ENCODE data around the gene CREBRF.

DNA sequence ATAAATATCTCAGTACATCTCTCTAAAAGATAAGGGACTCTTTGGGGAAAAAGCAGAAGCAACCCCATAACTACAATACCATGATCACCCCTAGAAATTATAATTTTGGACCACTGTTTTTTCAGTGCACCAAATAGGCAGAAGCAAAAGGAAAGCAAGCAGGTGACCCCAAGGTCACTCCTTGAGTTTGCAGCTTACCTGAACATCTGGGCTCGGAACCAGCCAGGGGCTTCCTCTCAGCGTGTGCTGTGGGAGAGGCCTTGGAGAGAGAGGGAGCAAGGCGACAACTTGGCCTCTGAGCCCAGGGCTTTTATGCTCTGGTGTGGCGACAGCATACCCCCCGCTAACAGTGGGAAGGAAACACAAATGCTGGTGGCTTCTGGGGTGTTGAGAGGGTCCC lies 105.0 kb downstream of the CREBRF start:
- TF ChIP-seq GATA3 (IDR thresholded peaks at IDR 0.05; ENCODE audit: low read depth, low read length): no peak
- no peak for TF ChIP-seq GATA2 (IDR thresholded peaks at IDR 0.05; ENCODE audit: low read depth, low read length)
